Measurements from ENCODE around the gene PIPOX. TPM values are rescaled to one million over a fixed set of nuclear protein-coding genes. Genes with fewer than 3 reads are reported as not detected.

PIPOX gene, protein sequence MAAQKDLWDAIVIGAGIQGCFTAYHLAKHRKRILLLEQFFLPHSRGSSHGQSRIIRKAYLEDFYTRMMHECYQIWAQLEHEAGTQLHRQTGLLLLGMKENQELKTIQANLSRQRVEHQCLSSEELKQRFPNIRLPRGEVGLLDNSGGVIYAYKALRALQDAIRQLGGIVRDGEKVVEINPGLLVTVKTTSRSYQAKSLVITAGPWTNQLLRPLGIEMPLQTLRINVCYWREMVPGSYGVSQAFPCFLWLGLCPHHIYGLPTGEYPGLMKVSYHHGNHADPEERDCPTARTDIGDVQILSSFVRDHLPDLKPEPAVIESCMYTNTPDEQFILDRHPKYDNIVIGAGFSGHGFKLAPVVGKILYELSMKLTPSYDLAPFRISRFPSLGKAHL
- under 1 TPM; 0.41 to 0.48 TPM for polyA plus RNA-seq

DNA sequence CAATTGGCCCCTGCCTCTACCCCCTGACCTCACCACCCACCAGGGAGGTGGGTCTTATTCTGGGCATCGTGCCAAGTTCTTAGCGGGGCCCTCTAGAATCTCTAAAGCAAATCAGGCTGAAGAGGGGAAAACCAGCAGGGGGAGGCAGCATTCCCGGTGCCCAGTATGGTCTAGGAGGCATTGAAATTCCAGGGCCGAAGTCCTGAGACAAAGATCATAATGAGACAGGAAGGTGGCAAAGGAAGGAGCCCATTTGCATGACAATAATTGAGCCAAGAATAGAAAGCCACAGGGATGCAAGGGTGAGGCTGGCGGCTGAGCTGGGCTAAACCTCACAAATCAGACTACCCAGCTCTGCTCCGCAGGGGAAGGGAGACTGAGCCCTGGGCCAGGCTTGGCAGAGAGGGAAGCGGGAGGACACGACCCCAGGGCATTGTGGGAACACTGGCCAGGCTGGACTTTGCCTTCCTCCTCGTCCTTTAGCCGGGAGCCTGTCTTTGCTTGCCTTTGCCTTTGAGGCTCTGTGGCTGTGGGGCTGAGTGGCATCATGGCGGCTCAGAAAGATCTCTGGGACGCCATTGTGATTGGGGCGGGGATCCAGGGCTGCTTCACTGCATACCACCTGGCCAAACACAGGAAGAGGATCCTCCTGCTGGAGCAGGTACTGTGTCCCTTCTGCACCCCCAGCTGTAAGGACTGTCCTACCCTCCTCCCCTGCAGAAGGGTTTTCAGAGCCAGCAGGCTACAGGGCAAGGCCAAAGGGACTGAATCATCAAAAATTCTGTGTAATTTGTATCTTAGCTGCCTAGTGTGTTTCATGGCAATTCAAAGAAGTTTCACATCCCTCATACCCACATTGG is at the start of gene PIPOX:
Gene PIPOX, plus strand, starts transcription at position 463 of the 860 bp plus-strand sequence. Its CDS starts 85 bp downstream, at position 548.
- Histone ChIP-seq H3K4me1 (ENCODE audit: control insufficient read depth in 2 of 2, insufficient read depth in 2 of 2, low read length in 1 of 2) (peaks cover 4 to 5% of the 10 kb centered on the region in 2 donors), H3K27ac (ENCODE audit: low read depth in 2 of 2, low read length in 1 of 2) (no peak within 1 kb of the TSS), H3K36me3 (ENCODE audit: control insufficient read depth in 2 of 2, insufficient read depth in 2 of 2, low read length in 1 of 2) (no peaks in the 10 kb centered on the region), H3K4me3 (ENCODE audit: low read depth in 1 of 2, low read length in 2 of 2) (no peak within 1 kb of the TSS), H3K9me3 (ENCODE audit: control insufficient read depth in 2 of 2, insufficient read depth in 1 of 2, low read depth in 1 of 2, low read length in 1 of 2) (no peaks in the 10 kb centered on the region), H3K27me3 (ENCODE audit: control insufficient read depth in 1 of 2, insufficient read depth in 2 of 2, low read length in 2 of 2) (no peaks in the 10 kb centered on the region)
- WGBS, 2 donors: 46 to 48% methylated on average over 13 of the region's 13 CpGs

DNA sequence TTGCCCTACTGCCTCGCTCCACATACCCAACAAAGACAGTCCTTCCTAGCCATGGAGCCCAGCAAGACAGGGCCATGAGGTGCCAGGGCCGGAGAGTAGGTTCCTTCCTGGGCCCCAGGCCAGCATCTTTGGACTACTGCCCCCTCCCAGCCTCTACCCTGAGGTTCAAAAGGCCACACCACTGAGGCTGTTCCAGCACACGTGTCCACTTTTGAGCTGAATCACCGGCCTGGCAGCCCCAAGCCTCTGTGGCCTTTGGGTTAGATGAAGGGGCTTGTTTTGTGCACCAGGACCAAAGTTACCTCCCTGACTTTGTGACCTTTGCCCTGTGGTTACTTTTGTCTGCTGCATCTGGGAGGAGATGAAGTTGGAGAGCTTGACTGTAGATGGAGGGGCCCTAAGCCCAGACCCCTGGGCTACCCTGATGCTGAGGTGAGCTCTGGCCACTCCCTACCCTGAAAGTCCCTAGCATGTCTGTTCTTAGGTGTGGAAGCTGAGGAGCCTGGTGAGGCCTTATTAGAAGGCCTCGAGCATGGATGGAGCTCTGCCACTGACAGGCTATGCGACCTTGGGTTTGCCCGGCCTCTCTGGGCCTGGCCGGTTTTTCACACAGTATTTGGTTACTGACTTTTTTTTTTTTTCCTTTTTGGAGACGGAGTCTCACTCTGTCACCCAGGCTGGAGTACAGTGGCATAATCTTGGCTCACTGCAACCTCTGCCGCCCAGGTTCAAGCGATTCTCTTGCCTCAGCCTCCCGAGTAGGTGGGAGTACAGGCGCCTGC is 49.1 kb upstream of the PIPOX start:
- H3K9me3 ChIP-seq (ENCODE audit: control insufficient read depth in 2 of 2, insufficient read depth in 1 of 2, low read depth in 1 of 2, low read length in 1 of 2): no peaks in the 10 kb centered on the region
- H3K27me3 ChIP-seq (ENCODE audit: control insufficient read depth in 1 of 2, insufficient read depth in 2 of 2, low read length in 2 of 2): peaks cover 0 to 4% of the 10 kb centered on the region in 2 donors
- H3K4me3 ChIP-seq (ENCODE audit: low read depth in 1 of 2, low read length in 2 of 2): no peak overlapping the region
- WGBS, 2 donors: 85 to 89% methylated on average over 13 of the region's 13 CpGs
- no peak overlapping the region for H3K27ac ChIP-seq (ENCODE audit: low read depth in 2 of 2, low read length in 1 of 2)
- peaks cover 0 to 3% of the 10 kb centered on the region in 2 donors for H3K4me1 ChIP-seq (ENCODE audit: control insufficient read depth in 2 of 2, insufficient read depth in 2 of 2, low read length in 1 of 2)
- H3K36me3 ChIP-seq (ENCODE audit: control insufficient read depth in 2 of 2, insufficient read depth in 2 of 2, low read length in 1 of 2): no peaks in the 10 kb centered on the region

DNA sequence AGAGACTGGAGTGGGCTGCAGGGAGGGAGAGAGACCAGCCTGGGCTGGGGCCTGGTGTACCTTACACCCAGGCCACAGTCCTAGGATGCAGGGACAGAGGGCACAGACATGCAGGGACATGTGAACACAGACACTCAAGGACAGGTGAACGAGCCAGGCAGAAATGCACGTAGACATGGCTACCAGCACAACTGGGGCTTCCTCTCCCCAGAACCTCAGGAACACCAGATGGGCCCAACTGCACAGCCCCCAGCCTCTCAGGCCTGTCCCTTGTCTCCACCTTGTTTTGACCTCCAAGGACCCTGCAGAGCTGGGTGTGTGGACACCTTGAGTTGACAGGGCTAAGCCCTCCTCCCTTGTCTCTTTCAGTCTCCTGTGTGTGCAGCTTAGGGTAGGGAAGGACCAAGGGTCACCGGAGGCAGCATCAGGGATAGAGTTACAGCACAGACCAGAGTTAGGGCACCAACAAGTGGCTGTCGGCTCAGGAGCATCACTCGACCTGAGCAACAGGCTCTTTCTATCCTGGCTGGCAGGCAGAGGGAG is 46.3 kb upstream of the PIPOX start:
- Histone ChIP-seq H3K27ac (ENCODE audit: low read depth in 2 of 2, low read length in 1 of 2) (no peak overlapping the region), H3K4me3 (ENCODE audit: low read depth in 1 of 2, low read length in 2 of 2) (no peak overlapping the region), H3K36me3 (ENCODE audit: control insufficient read depth in 2 of 2, insufficient read depth in 2 of 2, low read length in 1 of 2) (no peaks in the 10 kb centered on the region), H3K9me3 (ENCODE audit: control insufficient read depth in 2 of 2, insufficient read depth in 1 of 2, low read depth in 1 of 2, low read length in 1 of 2) (no peaks in the 10 kb centered on the region), H3K4me1 (ENCODE audit: control insufficient read depth in 2 of 2, insufficient read depth in 2 of 2, low read length in 1 of 2) (peaks cover 0 to 3% of the 10 kb centered on the region in 2 donors), H3K27me3 (ENCODE audit: control insufficient read depth in 1 of 2, insufficient read depth in 2 of 2, low read length in 2 of 2) (peaks cover 0 to 4% of the 10 kb centered on the region in 2 donors)
- 46 to 52% methylated on average over 5 of the region's 5 CpGs for WGBS, 2 donors

DNA sequence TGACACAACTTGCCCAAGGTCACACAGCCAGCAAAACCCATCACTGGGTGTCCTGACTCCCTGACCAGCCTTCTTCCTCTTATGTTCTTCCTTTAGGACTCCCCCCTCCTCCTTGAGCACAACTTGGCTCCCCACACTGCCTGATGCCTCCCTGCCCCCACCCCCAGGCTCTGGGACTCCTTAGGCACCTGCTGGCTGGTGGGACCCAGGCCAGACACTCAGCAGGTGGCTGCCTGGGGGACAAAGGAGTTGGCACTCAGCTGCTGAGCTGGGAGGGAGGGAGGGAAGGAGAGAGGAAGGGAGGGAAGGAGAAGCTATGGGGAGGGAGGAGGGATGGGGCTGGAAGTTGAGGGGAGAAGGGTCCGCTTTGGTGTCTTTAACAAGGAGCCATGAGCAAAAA is 45.1 kb upstream of the PIPOX start:
- WGBS, 2 donors: 93 to 95% methylated on average over 1 of the region's 1 CpG
- no peak overlapping the region for H3K27ac ChIP-seq (ENCODE audit: low read depth in 2 of 2, low read length in 1 of 2)
- no peak overlapping the region for H3K4me3 ChIP-seq (ENCODE audit: low read depth in 1 of 2, low read length in 2 of 2)
- H3K27me3 ChIP-seq (ENCODE audit: control insufficient read depth in 1 of 2, insufficient read depth in 2 of 2, low read length in 2 of 2): peaks cover 0 to 4% of the 10 kb centered on the region in 2 donors
- H3K4me1 ChIP-seq (ENCODE audit: control insufficient read depth in 2 of 2, insufficient read depth in 2 of 2, low read length in 1 of 2): peaks cover 0 to 3% of the 10 kb centered on the region in 2 donors
- no peaks in the 10 kb centered on the region for H3K9me3 ChIP-seq (ENCODE audit: control insufficient read depth in 2 of 2, insufficient read depth in 1 of 2, low read depth in 1 of 2, low read length in 1 of 2)
- no peaks in the 10 kb centered on the region for H3K36me3 ChIP-seq (ENCODE audit: control insufficient read depth in 2 of 2, insufficient read depth in 2 of 2, low read length in 1 of 2)

DNA sequence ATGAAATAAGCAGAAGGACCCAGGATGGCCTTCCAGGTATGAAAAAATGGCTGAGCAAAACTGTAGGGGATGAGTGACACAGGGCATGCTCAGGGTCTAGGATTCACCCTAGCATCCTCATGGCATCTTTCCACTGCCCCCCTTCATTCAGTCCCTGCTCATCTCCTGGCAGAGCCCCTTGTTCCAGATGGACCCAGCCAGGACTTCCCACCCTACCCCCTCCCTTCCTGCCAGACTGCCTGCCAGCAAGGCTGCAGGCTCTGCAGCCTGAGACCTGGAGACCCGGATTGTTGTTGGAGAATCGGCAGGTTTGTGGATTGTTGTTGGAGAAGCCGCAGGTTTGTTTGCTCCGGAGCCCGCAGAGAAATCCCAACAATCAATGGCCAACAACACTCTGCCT is 43.7 kb upstream of the PIPOX start:
- Histone ChIP-seq H3K9me3 (ENCODE audit: control insufficient read depth in 2 of 2, insufficient read depth in 1 of 2, low read depth in 1 of 2, low read length in 1 of 2) (no peaks in the 10 kb centered on the region), H3K4me3 (ENCODE audit: low read depth in 1 of 2, low read length in 2 of 2) (no peak overlapping the region), H3K27me3 (ENCODE audit: control insufficient read depth in 1 of 2, insufficient read depth in 2 of 2, low read length in 2 of 2) (no peaks in the 10 kb centered on the region), H3K36me3 (ENCODE audit: control insufficient read depth in 2 of 2, insufficient read depth in 2 of 2, low read length in 1 of 2) (no peaks in the 10 kb centered on the region), H3K27ac (ENCODE audit: low read depth in 2 of 2, low read length in 1 of 2) (no peak overlapping the region), H3K4me1 (ENCODE audit: control insufficient read depth in 2 of 2, insufficient read depth in 2 of 2, low read length in 1 of 2) (peaks cover 0 to 3% of the 10 kb centered on the region in 2 donors)
- 38 to 46% methylated on average over 5 of the region's 5 CpGs for WGBS, 2 donors

DNA sequence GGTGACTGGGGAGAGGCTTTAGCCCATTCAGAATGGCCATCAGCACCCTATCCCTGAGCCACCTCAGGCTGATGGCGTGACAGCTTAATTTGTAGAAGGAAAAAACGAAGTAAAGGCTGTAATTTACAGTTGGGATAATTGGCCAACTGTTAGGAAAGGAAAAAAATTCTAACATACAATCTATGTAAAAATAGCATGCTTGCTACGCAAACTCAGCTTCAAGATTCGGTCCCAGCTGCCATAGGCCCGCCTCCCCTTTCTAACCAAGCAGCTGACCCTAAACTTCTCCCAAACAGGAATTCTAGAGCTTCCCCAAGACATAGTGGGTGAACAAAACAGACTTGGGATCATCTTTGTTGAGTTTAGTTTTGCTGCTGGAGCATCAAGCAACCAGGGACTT is 42.0 kb upstream of the PIPOX start:
- Histone ChIP-seq H3K4me1 (ENCODE audit: control insufficient read depth in 2 of 2, insufficient read depth in 2 of 2, low read length in 1 of 2) (peaks cover 0 to 9% of the 10 kb centered on the region in 2 donors), H3K27me3 (ENCODE audit: control insufficient read depth in 1 of 2, insufficient read depth in 2 of 2, low read length in 2 of 2) (peaks cover 0 to 9% of the 10 kb centered on the region in 2 donors), H3K36me3 (ENCODE audit: control insufficient read depth in 2 of 2, insufficient read depth in 2 of 2, low read length in 1 of 2) (no peaks in the 10 kb centered on the region), H3K9me3 (ENCODE audit: control insufficient read depth in 2 of 2, insufficient read depth in 1 of 2, low read depth in 1 of 2, low read length in 1 of 2) (no peaks in the 10 kb centered on the region), H3K27ac (ENCODE audit: low read depth in 2 of 2, low read length in 1 of 2) (no peak overlapping the region), H3K4me3 (ENCODE audit: low read depth in 1 of 2, low read length in 2 of 2) (no peak overlapping the region)
- 78 to 82% methylated on average over 5 of the region's 5 CpGs for WGBS, 2 donors

DNA sequence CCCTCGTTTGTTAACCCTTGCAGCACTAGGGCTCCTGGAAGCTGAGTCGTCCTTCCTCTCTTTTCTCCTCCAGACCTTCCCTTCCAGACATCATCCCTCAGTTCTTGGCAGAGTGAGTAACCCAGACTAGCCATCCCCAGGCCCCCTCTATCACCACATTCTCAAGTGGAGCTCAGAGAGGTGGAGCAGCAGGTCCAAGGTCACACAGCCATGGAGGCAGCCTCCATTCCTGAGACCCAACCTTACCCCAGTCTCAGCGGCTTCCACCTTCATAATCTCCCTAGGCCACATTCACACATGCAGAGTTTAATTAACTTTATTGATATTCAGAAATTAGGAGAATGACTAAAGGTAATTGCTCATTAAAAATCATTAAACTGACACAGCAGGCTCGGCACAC is 40.1 kb upstream of the PIPOX start:
- Histone ChIP-seq H3K27ac (ENCODE audit: low read depth in 2 of 2, low read length in 1 of 2) (no peak overlapping the region), H3K4me1 (ENCODE audit: control insufficient read depth in 2 of 2, insufficient read depth in 2 of 2, low read length in 1 of 2) (peaks cover 0 to 7% of the 10 kb centered on the region in 2 donors), H3K4me3 (ENCODE audit: low read depth in 1 of 2, low read length in 2 of 2) (no peak overlapping the region), H3K27me3 (ENCODE audit: control insufficient read depth in 1 of 2, insufficient read depth in 2 of 2, low read length in 2 of 2) (peaks cover 0 to 9% of the 10 kb centered on the region in 2 donors), H3K9me3 (ENCODE audit: control insufficient read depth in 2 of 2, insufficient read depth in 1 of 2, low read depth in 1 of 2, low read length in 1 of 2) (no peaks in the 10 kb centered on the region), H3K36me3 (ENCODE audit: control insufficient read depth in 2 of 2, insufficient read depth in 2 of 2, low read length in 1 of 2) (no peaks in the 10 kb centered on the region)
- 59 to 61% methylated on average over 4 of the region's 4 CpGs for WGBS, 2 donors

DNA sequence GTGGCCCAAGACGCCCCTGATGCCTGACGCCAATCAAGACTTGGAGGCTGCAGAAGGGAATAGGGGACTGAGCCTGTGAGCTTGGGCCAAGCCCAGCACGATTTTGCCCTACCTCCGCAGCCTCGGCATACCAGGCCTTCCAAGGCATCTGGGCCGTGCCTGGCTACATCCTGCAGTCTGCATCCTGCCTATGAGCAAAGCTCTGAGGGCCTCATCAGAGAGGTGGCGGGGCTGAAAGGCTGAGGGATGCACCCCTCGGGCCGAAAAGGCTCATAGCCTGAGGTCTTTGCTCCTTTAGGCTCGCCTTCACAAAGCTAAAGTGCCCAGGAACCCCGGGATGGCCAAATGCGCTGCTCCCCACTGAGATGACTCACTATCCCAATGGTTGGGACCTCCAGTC is 39.7 kb upstream of the PIPOX start:
- no peaks in the 10 kb centered on the region for H3K9me3 ChIP-seq (ENCODE audit: control insufficient read depth in 2 of 2, insufficient read depth in 1 of 2, low read depth in 1 of 2, low read length in 1 of 2)
- no peaks in the 10 kb centered on the region for H3K36me3 ChIP-seq (ENCODE audit: control insufficient read depth in 2 of 2, insufficient read depth in 2 of 2, low read length in 1 of 2)
- H3K4me1 ChIP-seq (ENCODE audit: control insufficient read depth in 2 of 2, insufficient read depth in 2 of 2, low read length in 1 of 2): peaks cover 0 to 7% of the 10 kb centered on the region in 2 donors
- no peak overlapping the region for H3K27ac ChIP-seq (ENCODE audit: low read depth in 2 of 2, low read length in 1 of 2)
- no peak overlapping the region for H3K4me3 ChIP-seq (ENCODE audit: low read depth in 1 of 2, low read length in 2 of 2)
- H3K27me3 ChIP-seq (ENCODE audit: control insufficient read depth in 1 of 2, insufficient read depth in 2 of 2, low read length in 2 of 2): peaks cover 0 to 9% of the 10 kb centered on the region in 2 donors
- 73 to 74% methylated on average over 12 of the region's 12 CpGs for WGBS, 2 donors
